ENCODE measurements around the gene IFITM10.

Gene IFITM10

DNA sequence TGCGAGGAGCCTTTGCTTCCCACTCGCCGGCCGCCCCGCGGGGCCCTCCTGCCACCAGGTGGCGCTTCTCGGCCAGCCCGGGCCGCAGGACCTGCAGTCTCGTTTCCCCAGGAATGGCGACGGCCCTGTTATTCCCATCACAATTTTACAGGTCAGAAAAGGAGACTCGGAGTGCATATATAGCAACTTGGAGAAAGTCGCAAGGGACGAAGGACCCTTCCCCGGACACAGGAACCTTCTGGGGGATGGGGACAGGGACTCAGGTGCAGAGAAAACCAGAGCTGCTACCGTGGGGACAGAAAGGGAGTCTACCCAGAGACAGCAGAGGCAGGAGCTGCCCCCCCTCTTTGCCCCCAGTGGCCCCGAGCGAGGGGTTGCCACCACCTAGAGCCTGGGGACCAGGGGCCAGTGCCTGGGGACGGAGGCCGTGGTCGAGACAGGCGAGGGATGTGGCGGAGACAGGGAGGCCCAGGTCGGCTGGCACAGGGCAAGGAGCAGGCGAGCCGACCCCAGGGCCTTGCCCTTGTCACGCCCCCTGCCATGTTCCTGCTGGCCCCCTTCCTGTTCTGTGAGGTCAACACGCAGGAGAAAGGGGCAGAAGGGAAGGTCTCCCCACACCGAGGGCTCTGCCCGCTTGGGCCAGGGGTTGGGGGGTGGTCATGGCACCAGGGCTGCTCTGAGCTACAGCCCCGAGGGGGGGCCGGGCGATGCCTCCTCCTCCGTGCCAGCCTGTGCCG is 56.9 kb downstream of the IFITM10 start:
- Histone ChIP-seq H3K27me3 (peaks cover 0 to 10% of the 10 kb centered on the region in 2 donors), H3K36me3 (no peaks in the 10 kb centered on the region), H3K4me3 (peak overlapping the region in 1 of 2 donors; percentile 48), H3K4me1 (peaks cover 0 to 19% (median 10%) of the 10 kb centered on the region in 4 donors), H3K27ac (peak overlapping the region; percentile 35 to 57), H3K9me3 (no peaks in the 10 kb centered on the region)
- intact Hi-C loops (cut with DNase I; ENCODE audit: low total_unique reads): loop anchor here (2.0 to 10.0 kb wide), 3 partner anchors 41 to 139 kb away; no protein-coding TSS in a partner anchor
- TF ChIP-seq, protein P1, sequence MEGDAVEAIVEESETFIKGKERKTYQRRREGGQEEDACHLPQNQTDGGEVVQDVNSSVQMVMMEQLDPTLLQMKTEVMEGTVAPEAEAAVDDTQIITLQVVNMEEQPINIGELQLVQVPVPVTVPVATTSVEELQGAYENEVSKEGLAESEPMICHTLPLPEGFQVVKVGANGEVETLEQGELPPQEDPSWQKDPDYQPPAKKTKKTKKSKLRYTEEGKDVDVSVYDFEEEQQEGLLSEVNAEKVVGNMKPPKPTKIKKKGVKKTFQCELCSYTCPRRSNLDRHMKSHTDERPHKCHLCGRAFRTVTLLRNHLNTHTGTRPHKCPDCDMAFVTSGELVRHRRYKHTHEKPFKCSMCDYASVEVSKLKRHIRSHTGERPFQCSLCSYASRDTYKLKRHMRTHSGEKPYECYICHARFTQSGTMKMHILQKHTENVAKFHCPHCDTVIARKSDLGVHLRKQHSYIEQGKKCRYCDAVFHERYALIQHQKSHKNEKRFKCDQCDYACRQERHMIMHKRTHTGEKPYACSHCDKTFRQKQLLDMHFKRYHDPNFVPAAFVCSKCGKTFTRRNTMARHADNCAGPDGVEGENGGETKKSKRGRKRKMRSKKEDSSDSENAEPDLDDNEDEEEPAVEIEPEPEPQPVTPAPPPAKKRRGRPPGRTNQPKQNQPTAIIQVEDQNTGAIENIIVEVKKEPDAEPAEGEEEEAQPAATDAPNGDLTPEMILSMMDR (IDR thresholded peaks at IDR 0.05): peak; percentile 90 to 91
- peak; percentile 74 to 81 for DNase-seq

DNA sequence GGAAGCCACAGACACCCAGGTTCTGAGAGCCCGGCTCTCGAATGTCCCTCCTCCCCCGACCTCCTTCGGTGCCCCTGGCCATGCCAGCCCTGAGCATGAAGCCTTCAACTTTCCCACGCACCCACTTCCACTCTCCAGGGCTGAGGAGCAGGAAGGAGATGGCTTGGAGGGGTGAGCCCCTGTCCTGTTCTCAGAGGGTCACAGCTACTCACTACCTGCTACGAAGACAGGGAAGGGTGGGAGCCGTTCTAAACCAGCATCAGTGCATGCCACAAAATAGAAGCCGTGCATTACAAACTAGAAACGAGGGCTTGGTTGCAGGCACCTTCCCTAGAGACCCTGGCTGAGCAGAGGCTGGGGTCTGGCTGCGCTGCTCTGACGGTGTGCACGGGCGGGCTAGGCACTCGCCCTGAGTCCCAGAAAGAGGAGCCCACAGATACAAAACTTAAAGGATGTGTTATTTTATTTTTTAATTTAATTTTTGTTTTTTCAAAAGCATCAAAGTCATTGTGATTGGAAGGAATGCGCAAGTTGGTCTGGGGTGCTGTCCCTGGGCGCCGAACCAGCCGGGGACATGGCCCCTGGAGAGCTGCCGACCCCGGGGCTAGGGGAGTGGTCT is 57.6 kb downstream of the IFITM10 start:
- no peak overlapping the region for H3K27ac ChIP-seq
- no peaks in the 10 kb centered on the region for H3K36me3 ChIP-seq
- intact Hi-C loops (cut with DNase I; ENCODE audit: low total_unique reads): loop anchor here (2.0 to 10.0 kb wide), 3 partner anchors 41 to 140 kb away; no protein-coding TSS in a partner anchor
- H3K4me1 ChIP-seq: peaks cover 0 to 19% (median 10%) of the 10 kb centered on the region in 4 donors
- DNase-seq: peak in 1 of 2 donors; percentile 59
- TF ChIP-seq, protein P1 (IDR thresholded peaks at IDR 0.05): no peak
- H3K4me3 ChIP-seq: no peak overlapping the region
- H3K27me3 ChIP-seq: peaks cover 0 to 10% of the 10 kb centered on the region in 2 donors
- no peaks in the 10 kb centered on the region for H3K9me3 ChIP-seq

DNA sequence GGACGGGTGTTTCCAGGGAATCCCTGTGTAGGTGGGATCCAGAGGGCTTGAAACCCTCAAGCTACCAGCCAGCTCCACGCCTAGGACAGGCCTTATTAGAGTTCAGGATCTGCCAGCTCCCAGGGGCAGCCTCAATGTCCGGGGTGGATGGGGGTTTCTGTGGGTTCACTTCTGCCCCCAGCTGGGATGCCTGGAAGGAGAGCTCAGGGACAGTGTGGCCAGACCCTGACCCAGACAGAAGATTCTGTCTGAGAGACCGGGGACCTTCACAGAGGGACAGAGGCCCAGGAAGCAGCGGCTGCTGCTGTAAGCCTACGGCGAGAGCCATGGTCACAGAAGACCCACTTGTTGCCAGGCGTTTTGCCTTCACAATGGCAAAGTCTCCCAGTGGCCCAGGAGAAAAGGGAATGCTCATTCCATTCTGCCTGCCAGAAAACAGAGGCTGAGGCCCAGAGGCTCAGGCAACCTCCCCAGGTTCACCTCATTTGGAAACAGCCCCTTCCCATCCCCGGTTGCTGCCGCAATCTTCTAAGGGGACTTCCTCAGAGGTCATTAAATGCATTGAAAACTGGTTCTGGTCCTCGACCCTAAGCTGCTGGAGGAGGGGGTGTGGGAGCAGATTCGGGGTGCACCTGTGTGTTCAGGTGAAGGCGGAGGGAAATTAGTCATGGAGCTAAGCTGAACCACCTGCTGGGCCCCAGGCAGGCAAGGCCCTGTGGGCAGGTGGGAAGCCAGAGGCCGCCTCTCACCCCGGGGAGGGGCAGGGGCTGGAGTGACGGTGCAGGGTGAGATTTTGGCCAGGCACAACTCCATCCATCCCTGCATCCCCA is 58.3 kb downstream of the IFITM10 start:
- Histone ChIP-seq H3K27ac (no peak overlapping the region), H3K9me3 (no peaks in the 10 kb centered on the region), H3K36me3 (no peaks in the 10 kb centered on the region), H3K27me3 (peaks cover 0 to 10% of the 10 kb centered on the region in 2 donors), H3K4me3 (no peak overlapping the region), H3K4me1 (peaks cover 0 to 19% (median 10%) of the 10 kb centered on the region in 4 donors)
- TF ChIP-seq, protein P1 (IDR thresholded peaks at IDR 0.05): no peak
- intact Hi-C loops (cut with DNase I; ENCODE audit: low total_unique reads): loop anchor here (2.0 to 10.0 kb wide), 3 partner anchors 40 to 141 kb away; no protein-coding TSS in a partner anchor
- no peak for DNase-seq

DNA sequence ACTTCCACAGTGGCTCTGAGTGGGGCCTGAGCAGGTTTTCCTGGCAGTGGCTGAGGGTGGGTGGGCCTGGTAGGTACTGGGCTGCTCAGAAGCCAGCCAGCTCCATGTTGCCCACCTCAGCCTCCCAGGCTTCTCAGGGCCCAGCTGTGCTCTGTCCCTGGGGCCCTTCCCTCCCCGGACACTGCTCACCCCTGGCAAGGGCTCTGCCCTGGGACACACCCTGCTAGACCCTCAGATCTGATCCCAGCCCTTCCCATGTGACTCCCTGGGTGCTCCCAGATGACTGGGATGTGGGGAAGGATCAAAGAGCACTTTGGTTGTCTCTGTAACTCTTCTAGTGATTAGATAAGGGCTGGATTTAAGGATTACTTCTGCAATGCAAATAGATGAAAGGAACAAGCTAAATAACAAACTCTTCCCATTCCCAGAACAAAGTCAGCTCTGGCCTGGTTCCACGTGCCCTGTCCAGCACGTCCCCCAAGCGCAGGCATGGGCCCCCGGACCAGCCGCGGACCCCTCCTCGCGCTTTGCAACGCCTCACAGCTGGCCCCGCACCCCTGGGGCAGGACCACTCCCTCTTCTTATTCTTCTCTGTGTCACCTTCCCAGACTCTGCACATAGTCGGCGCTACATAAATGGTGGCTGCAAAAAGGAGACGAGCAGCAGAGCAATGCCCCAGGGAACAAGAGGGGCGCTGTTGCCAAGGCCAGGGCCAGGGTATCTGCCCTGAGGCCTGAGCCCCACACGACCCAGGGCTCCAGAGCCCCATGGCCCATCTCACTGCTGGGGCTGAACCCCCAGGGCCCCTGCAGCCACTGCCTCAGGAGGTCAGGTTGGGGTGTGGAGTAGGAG is 59.1 kb downstream of the IFITM10 start:
- Histone ChIP-seq H3K27ac (no peak overlapping the region), H3K27me3 (peaks cover 0 to 10% of the 10 kb centered on the region in 2 donors), H3K4me3 (no peak overlapping the region), H3K9me3 (no peaks in the 10 kb centered on the region), H3K36me3 (no peaks in the 10 kb centered on the region), H3K4me1 (peaks cover 0 to 19% (median 10%) of the 10 kb centered on the region in 4 donors)
- peak in 1 of 2 donors; percentile 57 for DNase-seq
- TF ChIP-seq, protein P1 (IDR thresholded peaks at IDR 0.05): no peak
- intact Hi-C loops (cut with DNase I; ENCODE audit: low total_unique reads): loop anchor here (5.0 to 10.0 kb wide), 2 partner anchors 39 to 84 kb away; no protein-coding TSS in a partner anchor

Measured in tibial artery (tissue), 4 donors.